Ishikawa (cell line): ENCODE measurements around the gene HOXA5.

ENCODE experiments used
- CEBPB ChIP-seq: IDR thresholded peaks from 2 replicates; pipeline ENCODE4 v1.6.1; 2012
- CREB1 ChIP-seq: IDR thresholded peaks from 2 replicates; pipeline ENCODE4 v1.6.1; 2012; ENCODE audit warnings: low read depth
- EGR1 ChIP-seq: IDR thresholded peaks from 2 replicates; pipeline ENCODE4 v1.6.1; 2012
- EP300 ChIP-seq: IDR thresholded peaks from 2 replicates; pipeline ENCODE4 v1.6.1; 2012; ENCODE audit warnings: borderline replicate concordance
- FOXM1 ChIP-seq: IDR thresholded peaks from 2 replicates; pipeline ENCODE4 v1.6.1; 2012; ENCODE audit warnings: low read depth, borderline replicate concordance
- MAX ChIP-seq: IDR thresholded peaks from 2 replicates; pipeline ENCODE4 v1.6.1; 2012
- NFIC ChIP-seq: IDR thresholded peaks from 2 replicates; pipeline ENCODE4 v1.6.1; 2012
- RAD21 ChIP-seq: IDR thresholded peaks from 2 replicates; pipeline ENCODE4 v1.6.1; 2012; ENCODE audit warnings: low read depth
- TAF1 ChIP-seq: IDR thresholded peaks from 2 replicates; pipeline ENCODE4 v1.6.1; 2012; ENCODE audit warnings: low read depth, mild to moderate bottlenecking
- TCF12 ChIP-seq: IDR thresholded peaks from 2 replicates; pipeline ENCODE4 v1.6.1; 2012; ENCODE audit warnings: low read depth
- TEAD4 ChIP-seq: IDR thresholded peaks from 2 replicates; pipeline ENCODE4 v1.6.1; 2012
- YY1 ChIP-seq: IDR thresholded peaks from 2 replicates; pipeline ENCODE4 v1.6.1; 2012; ENCODE audit warnings: low read depth
- ZBTB7A ChIP-seq: IDR thresholded peaks from 2 replicates; pipeline ENCODE4 v1.6.1; 2012; ENCODE audit warnings: low read depth
- TF ChIP-seq, protein P1 (sequence below): IDR thresholded peaks from 2 replicates; pipeline ENCODE4 v1.6.1; 2012
- TF ChIP-seq, protein P2 (sequence below): IDR thresholded peaks from 2 replicates; pipeline ENCODE4 v1.6.1; 2012; ENCODE audit warnings: low read depth, mild to moderate bottlenecking

HOXA5 gene

DNA sequence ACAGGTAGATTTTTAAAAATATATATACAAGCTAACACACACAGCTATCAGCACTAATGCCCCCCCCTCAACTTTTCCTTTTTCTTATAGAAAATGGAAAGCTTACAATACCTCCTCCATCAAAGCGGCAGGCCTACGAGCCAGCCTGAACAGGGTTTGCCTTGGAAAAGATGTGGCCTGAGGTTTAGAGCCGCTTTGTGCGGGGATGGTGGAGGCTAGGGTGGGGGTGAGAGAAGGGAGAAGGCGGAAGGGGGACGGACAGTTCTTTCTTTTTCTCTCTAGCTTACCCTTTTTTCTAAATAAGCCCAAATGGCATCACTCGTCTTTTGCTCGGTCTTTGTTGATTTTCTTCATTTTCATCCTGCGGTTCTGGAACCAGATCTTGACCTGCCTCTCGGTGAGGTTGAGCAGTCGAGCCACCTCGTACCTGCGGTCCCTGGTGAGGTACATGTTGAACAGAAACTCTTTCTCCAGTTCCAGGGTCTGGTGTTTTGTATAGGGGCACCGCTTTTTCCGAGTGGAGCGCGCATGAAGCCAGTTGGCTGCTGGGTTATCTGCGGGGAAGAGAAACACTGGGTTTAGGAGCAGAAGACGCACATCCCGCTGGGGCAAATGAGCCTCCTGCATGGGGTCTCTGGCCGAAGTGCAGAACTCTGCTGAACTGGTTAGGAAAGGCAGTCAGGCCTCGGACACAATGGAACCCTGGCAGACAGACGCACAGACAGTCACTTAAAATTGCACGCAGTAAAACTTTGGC is 20.0 kb upstream of the HOXA5 start:
- TF ChIP-seq EGR1 (no peak), RAD21 (no peak), MAX (no peak), EP300 (no peak), TCF12 (no peak)

GRCh38 chr7:27162561-27163287 is 19.2 kb upstream of the HOXA5 start:
- TF ChIP-seq TEAD4 (no peak), MAX (no peak), EGR1 (no peak), CREB1 (no peak), EP300 (no peak), TCF12 (no peak), ZBTB7A (no peak), RAD21 (no peak), TAF1 (no peak), FOXM1 (no peak), CEBPB (no peak), NFIC (no peak), YY1 (no peak)
- TF ChIP-seq, protein P1, sequence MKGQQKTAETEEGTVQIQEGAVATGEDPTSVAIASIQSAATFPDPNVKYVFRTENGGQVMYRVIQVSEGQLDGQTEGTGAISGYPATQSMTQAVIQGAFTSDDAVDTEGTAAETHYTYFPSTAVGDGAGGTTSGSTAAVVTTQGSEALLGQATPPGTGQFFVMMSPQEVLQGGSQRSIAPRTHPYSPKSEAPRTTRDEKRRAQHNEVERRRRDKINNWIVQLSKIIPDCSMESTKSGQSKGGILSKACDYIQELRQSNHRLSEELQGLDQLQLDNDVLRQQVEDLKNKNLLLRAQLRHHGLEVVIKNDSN, result no peak
- TF ChIP-seq, protein P2, sequence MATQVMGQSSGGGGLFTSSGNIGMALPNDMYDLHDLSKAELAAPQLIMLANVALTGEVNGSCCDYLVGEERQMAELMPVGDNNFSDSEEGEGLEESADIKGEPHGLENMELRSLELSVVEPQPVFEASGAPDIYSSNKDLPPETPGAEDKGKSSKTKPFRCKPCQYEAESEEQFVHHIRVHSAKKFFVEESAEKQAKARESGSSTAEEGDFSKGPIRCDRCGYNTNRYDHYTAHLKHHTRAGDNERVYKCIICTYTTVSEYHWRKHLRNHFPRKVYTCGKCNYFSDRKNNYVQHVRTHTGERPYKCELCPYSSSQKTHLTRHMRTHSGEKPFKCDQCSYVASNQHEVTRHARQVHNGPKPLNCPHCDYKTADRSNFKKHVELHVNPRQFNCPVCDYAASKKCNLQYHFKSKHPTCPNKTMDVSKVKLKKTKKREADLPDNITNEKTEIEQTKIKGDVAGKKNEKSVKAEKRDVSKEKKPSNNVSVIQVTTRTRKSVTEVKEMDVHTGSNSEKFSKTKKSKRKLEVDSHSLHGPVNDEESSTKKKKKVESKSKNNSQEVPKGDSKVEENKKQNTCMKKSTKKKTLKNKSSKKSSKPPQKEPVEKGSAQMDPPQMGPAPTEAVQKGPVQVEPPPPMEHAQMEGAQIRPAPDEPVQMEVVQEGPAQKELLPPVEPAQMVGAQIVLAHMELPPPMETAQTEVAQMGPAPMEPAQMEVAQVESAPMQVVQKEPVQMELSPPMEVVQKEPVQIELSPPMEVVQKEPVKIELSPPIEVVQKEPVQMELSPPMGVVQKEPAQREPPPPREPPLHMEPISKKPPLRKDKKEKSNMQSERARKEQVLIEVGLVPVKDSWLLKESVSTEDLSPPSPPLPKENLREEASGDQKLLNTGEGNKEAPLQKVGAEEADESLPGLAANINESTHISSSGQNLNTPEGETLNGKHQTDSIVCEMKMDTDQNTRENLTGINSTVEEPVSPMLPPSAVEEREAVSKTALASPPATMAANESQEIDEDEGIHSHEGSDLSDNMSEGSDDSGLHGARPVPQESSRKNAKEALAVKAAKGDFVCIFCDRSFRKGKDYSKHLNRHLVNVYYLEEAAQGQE, result no peak

- no peak for TF ChIP-seq RAD21
- no peak for TF ChIP-seq EGR1
- TF ChIP-seq, protein P2, result no peak
These were observed 18.5 kb upstream of the HOXA5 start for GRCh38 chr7:27161721-27162560.

GRCh38 chr7:27161214-27161720 is 17.8 kb upstream of the HOXA5 start:
- peak; percentile 99 for TF ChIP-seq ZBTB7A
- TF ChIP-seq FOXM1, result no peak

DNA sequence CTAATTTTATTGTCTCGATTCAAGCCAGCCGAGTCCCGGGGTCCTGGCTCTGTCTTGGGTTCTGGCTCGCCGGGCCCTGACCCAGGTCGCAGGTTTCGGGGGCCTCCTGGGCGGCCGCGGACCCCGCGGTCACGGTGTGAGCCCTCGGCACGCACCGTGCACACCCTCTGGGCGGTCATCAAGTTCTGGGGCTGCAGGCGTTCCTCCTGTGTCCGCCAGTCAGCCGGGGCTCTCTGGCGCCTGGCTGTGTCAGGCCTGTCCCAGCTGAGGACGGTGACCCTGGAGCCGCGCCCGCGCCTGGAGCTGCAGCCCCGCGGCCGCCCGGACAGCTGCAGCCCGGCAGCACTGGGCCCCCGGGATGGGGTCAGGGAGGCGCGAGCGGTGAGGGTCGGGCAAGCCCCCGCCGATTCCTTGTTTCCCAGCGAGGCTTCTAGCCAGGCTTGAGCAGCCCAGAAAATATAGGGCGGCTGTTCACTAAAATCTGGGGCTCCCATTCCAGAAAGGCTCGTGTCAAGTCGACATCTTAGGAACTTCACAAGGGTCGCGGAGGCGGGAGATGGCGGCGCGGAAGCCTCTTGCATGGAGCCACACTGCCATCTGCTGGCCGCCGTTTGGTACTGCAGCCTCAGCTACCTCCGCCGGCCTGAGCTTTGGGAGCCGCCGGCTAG is 17.2 kb upstream of the HOXA5 start:
- TF ChIP-seq FOXM1 (no peak), EGR1 (peak; percentile 70), NFIC (no peak), CREB1 (no peak), ZBTB7A (no peak; the same call in 1 of the 2 replicates), MAX (peak; percentile 57; the same call in 1 of the 2 replicates), TCF12 (no peak), YY1 (peak; percentile 96), RAD21 (peak; percentile 92), TAF1 (peak; percentile 48; the same call in 1 of the 2 replicates), EP300 (no peak), CEBPB (no peak), TEAD4 (peak; percentile 79)
- TF ChIP-seq, protein P1, result no peak
- TF ChIP-seq, protein P2, result no peak
